OCI-LY7 (cell line): ENCODE measurements around the gene SMAD4.
"Not testable (repeated sequence)": the region's sequence is repeated elsewhere in the genome, so short reads cannot be mapped to it uniquely, and the experiment has no call there.

Source experiments
- CTCF ChIP-seq: fragments of 200-600 bp; sonication (generic); conservative IDR thresholded peaks from 2 replicates; pipeline ENCODE4 v1.5.1; 2014; ENCODE audit warnings: mild to moderate bottlenecking, antibody characterized with exemption, low read length, moderate library complexity, mixed read lengths
- EZH2phosphoT487 ChIP-seq: fragments of 200-600 bp; sonication (generic); IDR thresholded peaks from 2 replicates; pipeline ENCODE4 v1.6.1; 2018; ENCODE audit warnings: low read depth, borderline replicate concordance, mild to moderate bottlenecking, mixed run types, antibody characterized with exemption, low read length, moderate library complexity, mixed read lengths

- TF ChIP-seq CTCF, EZH2phosphoT487: not testable (repeated sequence)
These were observed 87.0 kb downstream of the SMAD4 start for GRCh38 chr18:51116996-51117395.
